ACC112 (cell line): Measurements from ENCODE around the gene CEP170B.
"Not testable (repeated sequence)": the region's sequence is repeated elsewhere in the genome, so short reads cannot be mapped to it uniquely, and the experiment has no call there.

Source experiments
- H2AFZ ChIP-seq: fragments of 200-600 bp; sonication (generic); one replicate; pipeline ENCODE4 v1.6.0; 2017; ENCODE audit warnings: antibody characterized with exemption, low read length; ENCODE audit not compliant: unreplicated experiment
- H3K27ac ChIP-seq: fragments of 200-600 bp; sonication (generic); 2 replicates; pipeline ENCODE4 v1.5.1; 2014; ENCODE audit warnings: low read depth, mild to moderate bottlenecking, antibody characterized with exemption, low read length, moderate library complexity
- H3K27me3 ChIP-seq: fragments of 200-600 bp; sonication (generic); 2 replicates; pipeline ENCODE4 v1.6.1; 2014; ENCODE audit warnings: mild to moderate bottlenecking, antibody characterized with exemption, low read length, moderate library complexity, mixed read lengths; ENCODE audit not compliant: insufficient read depth
- H3K36me3 ChIP-seq: fragments of 200-600 bp; sonication (generic); 2 replicates; pipeline ENCODE4 v1.6.1; 2016; ENCODE audit warnings: mild to moderate bottlenecking, antibody characterized with exemption, low read length, moderate library complexity, mixed read lengths; ENCODE audit not compliant: insufficient read depth
- H3K4me1 ChIP-seq: fragments of 200-600 bp; sonication (generic); one replicate; pipeline ENCODE4 v1.6.1; 2016; ENCODE audit warnings: low read length, mixed read lengths; ENCODE audit not compliant: insufficient read depth, unreplicated experiment, control insufficient read depth
- H3K4me3 ChIP-seq: fragments of 200-600 bp; sonication (generic); 2 replicates; pipeline ENCODE4 v1.5.1; 2014; ENCODE audit warnings: mild to moderate bottlenecking, low read depth, low read length
- H3K79me2 ChIP-seq: fragments of 200-600 bp; sonication (generic); one replicate; pipeline ENCODE4 v1.6.0; 2016; ENCODE audit warnings: low read length; ENCODE audit not compliant: control insufficient read depth, unreplicated experiment, insufficient read depth

CEP170B gene

GRCh38 chr14:104844306-104845032 lies 20.6 kb upstream of the CEP170B start:
- Histone ChIP-seq H3K79me2 (no peaks in the 10 kb centered on the region), H3K27me3 (peaks cover 69% of the 10 kb centered on the region), H3K36me3 (no peaks in the 10 kb centered on the region), H2AFZ (peak overlapping the region; percentile 32), H3K27ac (no peak overlapping the region), H3K4me3 (peak overlapping the region; percentile 72), H3K4me1 (peaks cover 10% of the 10 kb centered on the region)

- Histone ChIP-seq H3K4me1 (peaks cover 10% of the 10 kb centered on the region), H3K27me3 (peaks cover 69% of the 10 kb centered on the region), H2AFZ (no peak overlapping the region), H3K4me3 (no peak overlapping the region), H3K79me2 (no peaks in the 10 kb centered on the region), H3K27ac (no peak overlapping the region), H3K36me3 (no peaks in the 10 kb centered on the region)
Measured at GRCh38 chr14:104845033-104845666, 19.9 kb upstream of the CEP170B start.

GRCh38 chr14:104845834-104846441 lies 19.1 kb upstream of the CEP170B start:
- no peak overlapping the region for H3K4me3 ChIP-seq
- H2AFZ ChIP-seq, result no peak overlapping the region
- H3K27me3 ChIP-seq, result peaks cover 62% of the 10 kb centered on the region
- no peaks in the 10 kb centered on the region for H3K36me3 ChIP-seq
- H3K4me1 ChIP-seq, result peaks cover 10% of the 10 kb centered on the region
- H3K79me2 ChIP-seq, result no peaks in the 10 kb centered on the region
- H3K27ac ChIP-seq, result no peak overlapping the region

- H3K4me1 ChIP-seq, result no peaks in the 10 kb centered on the region
Measured at GRCh38 chr14:104852280-104852663, 12.8 kb upstream of the CEP170B start.

GRCh38 chr14:104855532-104856090 lies 9.5 kb upstream of the CEP170B start:
- no peaks in the 10 kb centered on the region for H3K79me2 ChIP-seq
- H3K36me3 ChIP-seq, result no peaks in the 10 kb centered on the region
- H3K27me3 ChIP-seq, result peaks cover 24% of the 10 kb centered on the region
- no peak overlapping the region for H3K27ac ChIP-seq
- H2AFZ ChIP-seq, result no peak overlapping the region
- H3K4me3 ChIP-seq, result no peak overlapping the region
- H3K4me1 ChIP-seq, result no peaks in the 10 kb centered on the region

More at GRCh38 chr14:104852280-104852663, 12.8 kb upstream of the CEP170B start:
- Histone ChIP-seq H2AFZ (no peak overlapping the region), H3K27ac (no peak overlapping the region), H3K27me3 (peaks cover 27% of the 10 kb centered on the region), H3K4me3 (no peak overlapping the region), H3K79me2 (no peaks in the 10 kb centered on the region), H3K36me3 (no peaks in the 10 kb centered on the region)

GRCh38 chr14:104856157-104856868 lies 8.8 kb upstream of the CEP170B start:
- Histone ChIP-seq H3K27me3 (peaks cover 24% of the 10 kb centered on the region), H3K27ac (no peak overlapping the region), H3K4me3 (no peak overlapping the region), H3K36me3 (no peaks in the 10 kb centered on the region), H3K79me2 (no peaks in the 10 kb centered on the region), H3K4me1 (no peaks in the 10 kb centered on the region), H2AFZ (no peak overlapping the region)

GRCh38 chr14:104856869-104857860 lies 7.9 kb upstream of the CEP170B start:
- no peaks in the 10 kb centered on the region for H3K36me3 ChIP-seq
- H3K27ac ChIP-seq, result no peak overlapping the region
- H2AFZ ChIP-seq, result no peak overlapping the region
- H3K79me2 ChIP-seq, result no peaks in the 10 kb centered on the region
- H3K4me3 ChIP-seq, result no peak overlapping the region
- peaks cover 17% of the 10 kb centered on the region for H3K27me3 ChIP-seq
- no peaks in the 10 kb centered on the region for H3K4me1 ChIP-seq

- not testable (repeated sequence) for H3K4me1 ChIP-seq, H3K36me3 ChIP-seq, H3K4me3 ChIP-seq, H2AFZ ChIP-seq, H3K79me2 ChIP-seq, H3K27ac ChIP-seq
- peaks cover 21% of the 10 kb centered on the region for H3K27me3 ChIP-seq
Measured at GRCh38 chr14:104857931-104858330, 7.1 kb upstream of the CEP170B start.

GRCh38 chr14:104858811-104859426 lies 6.1 kb upstream of the CEP170B start:
- Histone ChIP-seq H3K4me3 (no peak overlapping the region), H3K27me3 (peaks cover 19% of the 10 kb centered on the region), H3K27ac (no peak overlapping the region)

More at GRCh38 chr14:104858811-104859426, 6.1 kb upstream of the CEP170B start:
- no peaks in the 10 kb centered on the region for H3K36me3 ChIP-seq
- no peak overlapping the region for H2AFZ ChIP-seq
- no peaks in the 10 kb centered on the region for H3K79me2 ChIP-seq
- no peaks in the 10 kb centered on the region for H3K4me1 ChIP-seq
